ENCODE measurements around the gene CYP24A1. TPM values are rescaled to one million over a fixed set of nuclear protein-coding genes. Genes with fewer than 3 reads are reported as not detected.
A peak's percentile ranks its signal among the peaks of the same experiment; 100 is the strongest.

The CYP24A1 gene
- total and polyA plus RNA-seq, 2 of the 13 experiments (the other 11 are each of a cell fraction or from before 2014, with no cell fraction given), result 9.4 to 32.7 TPM

DNA sequence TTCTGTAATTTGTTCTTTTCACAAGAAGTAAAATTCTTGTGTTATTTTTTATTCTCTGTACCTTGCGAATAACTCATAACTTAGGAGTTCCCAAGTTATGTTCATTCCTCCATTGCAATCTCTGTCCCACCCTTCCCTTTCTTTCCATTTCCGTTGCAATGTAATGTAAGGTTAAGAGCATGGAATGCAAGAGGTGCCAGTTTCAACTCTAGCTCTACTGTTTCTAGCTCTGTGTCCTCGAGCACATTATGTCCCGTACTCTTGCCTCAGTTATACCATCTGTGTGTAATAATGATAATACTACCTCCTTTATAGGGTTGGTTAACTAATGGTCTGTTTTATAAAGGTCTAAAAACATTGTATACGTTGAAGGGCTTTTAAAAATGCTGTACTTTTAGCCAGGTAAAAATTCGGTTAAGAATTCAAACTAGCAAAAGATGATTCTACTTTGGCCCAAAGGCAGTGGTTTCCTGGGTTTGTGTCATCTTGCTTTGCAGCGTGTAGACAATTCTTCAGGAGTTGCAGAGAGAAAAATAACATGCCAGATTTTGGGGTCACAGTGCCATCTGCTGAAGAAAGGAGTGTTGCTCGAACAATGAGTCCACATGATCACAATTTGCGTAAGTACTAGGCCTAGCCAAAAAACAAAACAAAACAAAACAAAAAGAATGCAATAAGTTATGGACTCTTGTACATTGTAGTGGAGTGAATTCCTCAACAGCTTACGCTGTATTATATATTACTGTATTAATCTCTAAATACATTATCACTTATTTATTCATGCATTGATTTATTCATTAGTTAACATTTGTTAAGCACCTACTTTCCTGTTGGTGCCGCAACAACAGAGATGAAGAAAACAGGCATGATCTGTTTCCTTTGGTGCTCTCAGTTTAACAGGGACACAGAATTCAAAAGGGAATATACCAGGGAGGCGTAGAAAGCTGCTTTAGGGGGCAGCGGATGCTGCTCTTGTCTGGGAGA is 24.1 kb upstream of the CYP24A1 start (continued):
- TF ChIP-seq, protein P1, sequence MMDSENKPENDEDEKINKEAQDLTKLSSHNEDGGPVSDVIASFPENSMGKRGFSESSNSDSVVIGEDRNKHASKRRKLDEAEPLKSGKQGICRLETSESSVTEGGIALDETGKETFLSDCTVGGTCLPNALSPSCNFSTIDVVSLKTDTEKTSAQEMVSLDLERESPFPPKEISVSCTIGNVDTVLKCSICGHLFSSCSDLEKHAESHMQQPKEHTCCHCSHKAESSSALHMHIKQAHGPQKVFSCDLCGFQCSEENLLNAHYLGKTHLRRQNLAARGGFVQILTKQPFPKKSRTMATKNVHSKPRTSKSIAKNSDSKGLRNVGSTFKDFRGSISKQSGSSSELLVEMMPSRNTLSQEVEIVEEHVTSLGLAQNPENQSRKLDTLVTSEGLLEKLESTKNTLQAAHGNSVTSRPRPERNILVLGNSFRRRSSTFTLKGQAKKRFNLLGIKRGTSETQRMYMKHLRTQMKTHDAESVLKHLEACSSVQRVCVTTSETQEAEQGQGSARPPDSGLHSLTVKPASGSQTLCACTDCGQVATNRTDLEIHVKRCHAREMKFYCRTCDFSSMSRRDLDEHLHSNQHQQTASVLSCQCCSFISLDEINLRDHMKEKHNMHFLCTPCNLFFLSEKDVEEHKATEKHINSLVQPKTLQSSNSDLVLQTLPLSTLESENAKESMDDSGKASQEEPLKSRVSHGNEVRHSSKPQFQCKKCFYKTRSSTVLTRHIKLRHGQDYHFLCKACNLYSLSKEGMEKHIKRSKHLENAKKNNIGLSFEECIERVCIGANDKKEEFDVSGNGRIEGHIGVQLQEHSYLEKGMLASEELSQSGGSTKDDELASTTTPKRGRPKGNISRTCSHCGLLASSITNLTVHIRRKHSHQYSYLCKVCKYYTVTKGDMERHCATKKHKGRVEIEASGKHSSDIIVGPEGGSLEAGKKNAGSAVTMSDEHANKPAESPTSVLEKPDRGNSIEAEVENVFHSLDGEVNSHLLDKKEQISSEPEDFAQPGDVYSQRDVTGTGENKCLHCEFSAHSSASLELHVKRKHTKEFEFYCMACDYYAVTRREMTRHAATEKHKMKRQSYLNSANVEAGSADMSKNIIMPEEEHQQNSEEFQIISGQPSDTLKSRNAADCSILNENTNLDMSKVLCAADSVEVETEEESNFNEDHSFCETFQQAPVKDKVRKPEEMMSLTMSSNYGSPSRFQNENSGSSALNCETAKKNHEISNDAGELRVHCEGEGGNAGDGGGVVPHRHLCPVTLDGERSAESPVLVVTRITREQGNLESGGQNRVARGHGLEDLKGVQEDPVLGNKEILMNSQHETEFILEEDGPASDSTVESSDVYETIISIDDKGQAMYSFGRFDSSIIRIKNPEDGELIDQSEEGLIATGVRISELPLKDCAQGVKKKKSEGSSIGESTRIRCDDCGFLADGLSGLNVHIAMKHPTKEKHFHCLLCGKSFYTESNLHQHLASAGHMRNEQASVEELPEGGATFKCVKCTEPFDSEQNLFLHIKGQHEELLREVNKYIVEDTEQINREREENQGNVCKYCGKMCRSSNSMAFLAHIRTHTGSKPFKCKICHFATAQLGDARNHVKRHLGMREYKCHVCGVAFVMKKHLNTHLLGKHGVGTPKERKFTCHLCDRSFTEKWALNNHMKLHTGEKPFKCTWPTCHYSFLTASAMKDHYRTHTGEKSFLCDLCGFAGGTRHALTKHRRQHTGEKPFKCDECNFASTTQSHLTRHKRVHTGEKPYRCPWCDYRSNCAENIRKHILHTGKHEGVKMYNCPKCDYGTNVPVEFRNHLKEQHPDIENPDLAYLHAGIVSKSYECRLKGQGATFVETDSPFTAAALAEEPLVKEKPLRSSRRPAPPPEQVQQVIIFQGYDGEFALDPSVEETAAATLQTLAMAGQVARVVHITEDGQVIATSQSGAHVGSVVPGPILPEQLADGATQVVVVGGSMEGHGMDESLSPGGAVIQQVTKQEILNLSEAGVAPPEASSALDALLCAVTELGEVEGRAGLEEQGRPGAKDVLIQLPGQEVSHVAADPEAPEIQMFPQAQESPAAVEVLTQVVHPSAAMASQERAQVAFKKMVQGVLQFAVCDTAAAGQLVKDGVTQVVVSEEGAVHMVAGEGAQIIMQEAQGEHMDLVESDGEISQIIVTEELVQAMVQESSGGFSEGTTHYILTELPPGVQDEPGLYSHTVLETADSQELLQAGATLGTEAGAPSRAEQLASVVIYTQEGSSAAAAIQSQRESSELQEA (CRISPR knock-in tag; IDR thresholded peaks at IDR 0.05; ENCODE audit: not compliant biosample characterization), result no peak
- no peak for TF ChIP-seq SP5 (CRISPR knock-in tag; IDR thresholded peaks at IDR 0.05; ENCODE audit: borderline replicate concordance, low read depth)
- TF ChIP-seq, protein P2, sequence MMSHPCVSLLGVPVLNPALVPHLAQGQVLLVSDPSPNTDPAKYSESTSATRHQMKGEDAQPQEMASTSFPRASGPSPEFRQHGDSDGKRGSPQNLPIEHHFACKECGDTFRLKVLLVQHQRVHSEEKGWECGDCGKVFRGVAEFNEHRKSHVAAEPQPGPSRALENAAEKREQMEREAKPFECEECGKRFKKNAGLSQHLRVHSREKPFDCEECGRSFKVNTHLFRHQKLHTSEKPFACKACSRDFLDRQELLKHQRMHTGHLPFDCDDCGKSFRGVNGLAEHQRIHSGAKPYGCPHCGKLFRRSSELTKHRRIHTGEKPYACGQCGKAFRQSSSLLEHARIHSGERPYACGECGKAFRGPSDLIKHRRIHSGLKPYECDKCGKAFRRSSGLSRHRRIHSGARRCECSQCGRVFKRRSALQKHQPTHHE (CRISPR knock-in tag; IDR thresholded peaks at IDR 0.05; ENCODE audit: borderline replicate concordance), result no peak
- no peak for TF ChIP-seq ZSCAN21 (CRISPR knock-in tag; IDR thresholded peaks at IDR 0.05; ENCODE audit: borderline replicate concordance)
- no peak for TF ChIP-seq MZF1 (CRISPR knock-in tag; IDR thresholded peaks at IDR 0.05; ENCODE audit: borderline replicate concordance)
- no peak for TF ChIP-seq RFX3 (CRISPR knock-in tag; IDR thresholded peaks at IDR 0.05)
- no peak for TF ChIP-seq HOXA5 (CRISPR knock-in tag; IDR thresholded peaks at IDR 0.05)
- TF ChIP-seq ONECUT2 (CRISPR knock-in tag; IDR thresholded peaks at IDR 0.05), result peak; percentile 50; the same call in 1 of the 2 replicates
- TF ChIP-seq CBX1 (IDR thresholded peaks at IDR 0.05; ENCODE audit: low read depth), result no peak
- TF ChIP-seq CC2D1A (CRISPR knock-in tag; IDR thresholded peaks at IDR 0.05), result no peak
- TF ChIP-seq KLF9 (CRISPR knock-in tag; IDR thresholded peaks at IDR 0.05; ENCODE audit: low read depth), result peak; percentile 37; the same call in 1 of the 2 replicates
- TF ChIP-seq KMT2A (CRISPR knock-in tag; IDR thresholded peaks at IDR 0.05), result no peak
- no peak for TF ChIP-seq ZNF629 (CRISPR knock-in tag; conservative IDR thresholded peaks at IDR 0.05)
- TF ChIP-seq KLF6 (CRISPR knock-in tag; IDR thresholded peaks at IDR 0.05), result peak; percentile 73
- TF ChIP-seq, protein P3, sequence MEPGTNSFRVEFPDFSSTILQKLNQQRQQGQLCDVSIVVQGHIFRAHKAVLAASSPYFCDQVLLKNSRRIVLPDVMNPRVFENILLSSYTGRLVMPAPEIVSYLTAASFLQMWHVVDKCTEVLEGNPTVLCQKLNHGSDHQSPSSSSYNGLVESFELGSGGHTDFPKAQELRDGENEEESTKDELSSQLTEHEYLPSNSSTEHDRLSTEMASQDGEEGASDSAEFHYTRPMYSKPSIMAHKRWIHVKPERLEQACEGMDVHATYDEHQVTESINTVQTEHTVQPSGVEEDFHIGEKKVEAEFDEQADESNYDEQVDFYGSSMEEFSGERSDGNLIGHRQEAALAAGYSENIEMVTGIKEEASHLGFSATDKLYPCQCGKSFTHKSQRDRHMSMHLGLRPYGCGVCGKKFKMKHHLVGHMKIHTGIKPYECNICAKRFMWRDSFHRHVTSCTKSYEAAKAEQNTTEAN (CRISPR knock-in tag; conservative IDR thresholded peaks at IDR 0.05), result 0 out of 2 replicates have a peak, but pooled peaks have one; percentile 29
- TF ChIP-seq DNMT3B (CRISPR knock-in tag; conservative IDR thresholded peaks at IDR 0.05), result no peak
- TF ChIP-seq SNAPC2 (CRISPR knock-in tag; IDR thresholded peaks at IDR 0.05), result peak; percentile 77; the same call in 1 of the 2 replicates
- TF ChIP-seq HOXA7 (CRISPR knock-in tag; IDR thresholded peaks at IDR 0.05), result no peak
- no peak for TF ChIP-seq SP4 (CRISPR knock-in tag; IDR thresholded peaks at IDR 0.05)
- peak; percentile 38; the same call in 1 of the 2 replicates for TF ChIP-seq BCL6 (CRISPR knock-in tag; IDR thresholded peaks at IDR 0.05)
